Measurements from ENCODE around the gene LHFPL2.

The LHFPL2 gene

GRCh38 chr5:78610163-78610583 lies 38.4 kb downstream of the LHFPL2 start:
- TF ChIP-seq SIN3A (IDR thresholded peaks at IDR 0.05; ENCODE audit: borderline replicate concordance, insufficient read depth, low read length) (no peak), REST (IDR thresholded peaks at IDR 0.05; ENCODE audit: insufficient read depth in 1 of 2, low read depth in 2 of 2, low read length in 2 of 2) (no peak), POLR2AphosphoS5 (IDR thresholded peaks at IDR 0.05; ENCODE audit: low read depth, low read length) (no peak), TAF1 (IDR thresholded peaks at IDR 0.05; ENCODE audit: borderline replicate concordance, insufficient read depth, low read length) (no peak), FOXP2 (optimal IDR thresholded peaks at IDR 0.05; ENCODE audit: borderline replicate concordance, extremely low read depth, extremely low read length, insufficient read depth) (no peak)

GRCh38 chr5:78607864-78608263 lies 40.7 kb downstream of the LHFPL2 start:
- TF ChIP-seq FOXP2 (optimal IDR thresholded peaks at IDR 0.05; ENCODE audit: borderline replicate concordance, extremely low read depth, extremely low read length, insufficient read depth) (no peak), POLR2AphosphoS5 (IDR thresholded peaks at IDR 0.05; ENCODE audit: low read depth, low read length) (no peak), REST (IDR thresholded peaks at IDR 0.05; ENCODE audit: insufficient read depth in 1 of 2, low read depth in 2 of 2, low read length in 2 of 2) (no peak), SIN3A (IDR thresholded peaks at IDR 0.05; ENCODE audit: borderline replicate concordance, insufficient read depth, low read length) (no peak), TAF1 (IDR thresholded peaks at IDR 0.05; ENCODE audit: borderline replicate concordance, insufficient read depth, low read length) (no peak)

GRCh38 chr5:78606241-78606640 lies 42.3 kb downstream of the LHFPL2 start:
- no peak for TF ChIP-seq REST (IDR thresholded peaks at IDR 0.05; ENCODE audit: insufficient read depth in 1 of 2, low read depth in 2 of 2, low read length in 2 of 2)
- TF ChIP-seq POLR2AphosphoS5 (IDR thresholded peaks at IDR 0.05; ENCODE audit: low read depth, low read length) = no peak
- no peak for TF ChIP-seq TAF1 (IDR thresholded peaks at IDR 0.05; ENCODE audit: borderline replicate concordance, insufficient read depth, low read length)
- no peak for TF ChIP-seq SIN3A (IDR thresholded peaks at IDR 0.05; ENCODE audit: borderline replicate concordance, insufficient read depth, low read length)
- no peak for TF ChIP-seq FOXP2 (optimal IDR thresholded peaks at IDR 0.05; ENCODE audit: borderline replicate concordance, extremely low read depth, extremely low read length, insufficient read depth)

- TF ChIP-seq POLR2AphosphoS5 (IDR thresholded peaks at IDR 0.05; ENCODE audit: low read depth, low read length) (no peak), TAF1 (IDR thresholded peaks at IDR 0.05; ENCODE audit: borderline replicate concordance, insufficient read depth, low read length) (no peak), SIN3A (IDR thresholded peaks at IDR 0.05; ENCODE audit: borderline replicate concordance, insufficient read depth, low read length) (no peak), FOXP2 (optimal IDR thresholded peaks at IDR 0.05; ENCODE audit: borderline replicate concordance, extremely low read depth, extremely low read length, insufficient read depth) (no peak), REST (IDR thresholded peaks at IDR 0.05; ENCODE audit: insufficient read depth in 1 of 2, low read depth in 2 of 2, low read length in 2 of 2) (no peak)
These were observed 43.0 kb downstream of the LHFPL2 start for GRCh38 chr5:78605611-78606010.

Data from PFSK-1 (cell line).